Renal pelvis (tissue), 4 donors: Measurements from ENCODE around the gene APH1A. TPM values are rescaled to one million over a fixed set of nuclear protein-coding genes. Genes with fewer than 3 reads are reported as not detected.
"Not testable (repeated sequence)": the region's sequence is repeated elsewhere in the genome, so short reads cannot be mapped to it uniquely, and the experiment has no call there.

ENCODE experiments used
- DNase-seq: peaks from one replicate; pipeline ENCODE4 v3.0.0-alpha.2; 2013
- polyA plus RNA-seq, 3 donors: library from polyadenylated mRNA; unstranded; fragments of 120-200 nt; gene quantifications; one replicate each; pipeline ENCODE4 v1.2.1, GENCODE V29; 2013; ENCODE audit not compliant: insufficient read length in 3 of 3

APH1A gene
- polyA plus RNA-seq, 3 donors = 191 to 203 (median 199) TPM

DNA sequence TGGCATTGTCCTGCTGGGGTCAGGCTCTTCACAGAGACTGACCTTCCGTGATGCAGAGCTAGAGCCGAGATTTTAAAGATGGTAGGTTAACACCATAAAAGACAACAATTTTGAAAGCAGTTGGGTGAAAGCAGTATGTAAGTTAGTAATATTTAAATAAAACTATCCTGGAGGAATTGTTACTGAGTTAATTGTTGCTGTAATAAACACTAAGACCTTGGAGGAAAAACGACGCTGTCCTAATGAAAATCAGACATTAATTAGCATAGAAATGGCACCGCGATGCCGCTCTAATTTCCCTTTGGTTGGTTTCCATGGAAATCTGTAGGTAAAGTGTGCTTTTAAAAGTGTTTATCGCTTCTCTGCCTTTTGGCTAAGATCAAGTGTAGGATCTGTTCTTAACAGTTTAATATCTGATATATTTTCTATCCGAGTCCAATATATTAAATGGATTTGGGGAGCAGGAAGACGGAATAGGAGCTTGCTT, 32.2 kb downstream of the APH1A start:
- no peak for DNase-seq

DNA sequence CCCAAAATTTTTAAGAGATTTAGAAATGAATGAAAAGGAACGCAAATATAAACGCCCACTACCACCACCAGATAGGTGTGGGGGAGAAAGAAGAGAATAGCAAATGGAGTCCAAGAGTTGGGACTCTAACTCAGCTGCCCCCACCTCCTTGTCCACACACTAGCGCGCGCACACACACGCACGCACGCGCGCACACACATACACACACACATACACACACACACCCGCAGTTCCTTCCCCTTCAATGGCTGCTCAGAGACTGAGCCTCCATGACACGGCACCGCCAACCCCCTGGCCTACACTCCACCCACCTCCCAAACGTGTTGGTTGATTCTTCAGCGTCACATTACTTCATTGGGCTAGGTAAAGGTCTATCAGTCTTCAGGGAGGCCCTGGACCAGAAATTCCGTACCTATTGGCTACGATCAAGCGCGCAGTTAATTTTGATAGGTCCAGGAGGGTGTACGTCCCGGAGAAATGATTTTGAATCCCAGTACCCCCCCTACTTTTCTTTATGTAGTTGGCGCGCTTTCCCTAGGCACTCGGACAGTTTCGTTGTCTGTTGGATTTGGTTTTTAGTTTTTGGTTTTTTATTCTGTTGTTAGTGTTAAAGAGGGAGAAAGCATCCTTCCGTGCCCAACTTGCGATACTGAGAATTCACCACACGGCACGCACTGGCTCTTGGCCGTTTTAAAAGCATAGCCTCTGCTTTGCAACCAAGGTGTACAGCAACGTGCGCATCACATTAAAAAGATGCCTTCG, 32.8 kb downstream of the APH1A start, which contains the start of gene ANP32E:
Gene ANP32E, minus strand, starts transcription at position 261 of the 762 bp plus-strand sequence. CDS start 326 bp downstream, outside the sequence.
- peak; percentile 99 for DNase-seq

DNA sequence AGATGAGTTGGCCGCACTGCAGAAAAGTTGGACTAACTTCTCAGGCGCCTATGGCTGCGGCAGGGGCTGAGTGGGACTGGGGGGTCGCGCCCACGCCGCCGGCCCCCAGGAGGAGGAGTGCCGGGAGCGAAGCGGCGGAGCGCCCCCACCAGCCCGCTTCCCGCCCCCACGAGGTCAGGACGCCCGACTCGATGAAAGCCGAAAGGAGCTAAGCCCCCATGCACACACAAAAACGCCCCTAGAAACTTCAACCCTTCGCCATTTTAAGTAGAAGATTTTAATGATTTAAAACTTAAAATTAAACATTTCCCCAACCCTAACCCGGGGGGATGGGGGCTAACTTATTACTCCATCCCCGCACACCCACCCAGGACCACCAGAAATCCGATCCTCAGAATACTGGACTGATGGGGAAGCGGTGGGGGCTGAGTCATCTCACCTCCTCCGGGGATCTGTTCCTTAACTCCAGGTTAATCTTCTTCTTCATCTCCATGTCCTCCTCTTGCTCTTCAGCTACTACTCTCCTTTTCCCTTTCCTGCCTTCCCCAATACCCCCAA, 33.4 kb downstream of the APH1A start:
- DNase-seq = no peak

DNA sequence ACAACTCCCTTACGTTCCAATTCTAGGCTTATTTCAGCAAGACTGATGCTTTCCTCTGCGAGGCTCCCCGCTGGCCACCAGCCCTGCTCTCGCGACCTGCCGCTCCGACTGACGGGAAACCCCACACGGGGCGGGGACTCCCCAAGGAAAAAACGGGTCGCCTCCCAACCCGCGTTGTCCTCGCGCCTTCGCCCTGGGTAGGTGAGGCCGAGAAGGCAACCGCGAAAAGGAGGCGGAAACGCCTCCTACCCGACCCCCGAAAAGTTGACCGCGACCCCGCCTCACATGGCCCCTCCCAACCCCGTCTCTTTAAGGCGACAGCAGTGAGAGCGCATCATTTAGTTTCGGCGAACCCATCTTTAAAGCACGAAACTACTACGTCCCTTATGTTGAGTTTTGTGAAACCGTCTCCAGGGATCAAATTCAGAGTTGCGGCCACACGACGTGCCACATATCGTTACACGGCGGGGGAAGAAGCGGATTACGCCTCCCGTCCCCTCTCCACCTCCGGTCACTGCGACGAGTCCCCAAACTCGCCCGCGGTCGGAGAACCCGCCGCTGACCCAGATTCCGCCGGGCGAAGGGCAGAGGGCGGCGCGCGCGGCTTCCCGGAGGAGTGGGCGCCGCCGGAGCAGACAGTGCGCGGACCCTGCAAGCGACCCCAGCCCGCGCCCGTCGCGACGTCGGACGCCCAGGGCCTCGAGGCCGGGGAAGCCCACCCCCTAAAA, 34.1 kb downstream of the APH1A start:
- peak; percentile 68 for DNase-seq

DNA sequence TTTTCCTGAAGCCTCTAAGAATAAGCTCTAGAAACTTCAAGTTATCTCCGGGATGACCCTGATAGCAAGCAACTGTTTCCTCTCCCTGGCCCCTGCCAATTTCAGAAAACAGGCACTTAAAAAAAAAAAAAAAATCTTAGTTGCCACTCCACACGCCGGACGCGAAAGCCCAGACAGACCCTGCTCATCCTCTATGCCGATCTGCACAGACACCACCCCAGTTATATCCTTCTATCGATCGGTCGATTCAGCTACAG, 34.6 kb downstream of the APH1A start:
- DNase-seq = no peak

DNA sequence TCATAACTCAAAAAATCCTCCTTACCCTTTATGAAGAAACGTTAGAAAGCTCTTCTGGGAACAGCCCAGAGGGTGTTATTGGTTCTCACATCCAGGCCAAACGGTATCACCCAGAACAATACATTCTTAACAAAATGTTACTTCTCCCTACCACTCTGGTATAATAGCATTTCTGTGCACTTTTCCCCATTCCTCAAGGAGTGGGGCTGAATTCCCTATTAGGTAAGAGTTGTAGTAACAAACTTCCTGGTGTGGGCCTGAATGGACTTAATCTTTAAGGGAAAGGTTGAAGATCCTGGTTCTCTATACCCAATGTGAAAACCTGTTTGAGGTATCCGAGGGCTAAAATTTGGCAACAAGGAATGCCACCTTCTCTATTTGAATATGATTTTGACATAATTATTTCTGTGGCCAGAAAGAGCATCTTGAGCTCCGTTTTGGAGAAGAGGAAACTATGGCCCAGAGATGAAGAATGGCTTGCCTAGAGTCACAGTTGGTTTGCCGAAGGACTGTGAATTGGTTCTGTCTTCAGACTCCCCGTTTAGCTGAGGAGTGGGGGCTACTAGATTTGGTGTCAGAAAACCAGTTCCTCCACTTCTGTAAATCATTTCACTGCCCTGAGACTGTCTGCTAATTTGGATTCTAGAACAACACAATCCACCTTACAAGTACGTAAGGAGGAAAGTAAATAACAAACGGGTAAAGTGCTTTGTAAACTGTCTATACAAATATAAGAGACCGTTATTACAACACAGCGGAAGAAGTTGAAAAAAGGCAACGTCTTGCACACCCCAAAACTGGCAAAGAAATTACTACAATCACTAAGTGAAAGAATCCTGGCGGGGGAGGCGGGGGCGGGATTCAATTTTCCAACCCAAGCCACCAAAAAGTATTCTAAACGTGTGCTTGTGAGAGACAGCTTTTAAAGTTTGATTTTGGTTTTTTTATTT, 35.2 kb downstream of the APH1A start:
- DNase-seq = peak; percentile 52

DNA sequence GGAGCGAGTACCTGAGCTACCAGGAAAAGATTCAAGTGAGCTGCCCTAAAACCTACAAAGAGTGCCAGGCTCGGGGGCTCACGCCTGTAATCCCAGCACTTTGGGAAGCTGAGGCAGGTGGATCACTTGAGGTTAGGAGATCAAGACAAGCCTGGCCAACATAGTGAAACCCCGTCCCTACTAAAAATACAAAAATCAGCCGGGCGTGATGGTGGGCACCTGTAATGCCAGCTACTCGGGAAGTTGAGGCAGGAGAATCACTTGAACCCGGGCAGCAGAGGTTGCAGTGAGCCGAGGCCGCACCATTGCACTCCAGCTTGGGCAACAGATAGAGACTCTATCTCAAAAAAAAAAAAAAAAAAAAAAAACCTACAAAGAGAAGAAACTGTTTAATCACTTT, 35.9 kb downstream of the APH1A start:
- not testable (repeated sequence) for DNase-seq

DNA sequence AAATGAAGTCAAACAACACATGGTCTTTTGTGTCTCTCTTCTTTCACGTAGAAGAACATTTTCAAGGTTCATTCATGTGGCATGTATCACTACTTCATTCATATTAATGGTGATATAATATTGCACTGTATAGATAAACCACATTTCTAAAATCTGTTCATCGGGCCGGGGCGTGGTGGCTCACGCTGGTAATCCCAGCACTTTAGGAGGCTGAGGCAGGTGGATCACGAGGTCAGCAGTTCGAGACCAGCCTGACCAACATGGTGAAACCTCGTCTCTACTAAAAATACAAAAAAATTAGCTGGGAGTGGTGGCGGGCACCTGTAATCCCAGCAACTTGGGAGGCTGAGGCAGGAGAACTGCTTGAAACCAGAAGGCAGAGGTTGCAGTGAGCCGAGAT, 40.6 kb downstream of the APH1A start:
- not testable (repeated sequence) for DNase-seq

DNA sequence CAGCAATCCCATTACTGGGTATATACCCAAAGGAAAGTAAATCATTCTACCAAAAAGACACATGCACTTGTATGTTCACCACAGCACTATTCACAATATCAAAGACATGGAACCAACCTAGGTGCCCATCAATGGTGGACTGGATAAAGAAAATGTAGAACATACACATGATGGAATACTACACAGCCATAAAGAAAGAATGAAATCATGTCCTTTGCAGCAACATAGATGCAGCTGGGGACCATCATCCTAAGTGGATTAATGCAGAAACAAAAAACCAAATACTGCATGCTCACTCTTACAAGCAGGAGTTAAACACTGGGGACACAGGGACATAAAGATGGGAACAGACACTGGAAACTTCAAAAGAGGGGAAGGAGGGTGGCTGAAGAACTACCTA, 41.6 kb downstream of the APH1A start:
- no peak for DNase-seq

DNA sequence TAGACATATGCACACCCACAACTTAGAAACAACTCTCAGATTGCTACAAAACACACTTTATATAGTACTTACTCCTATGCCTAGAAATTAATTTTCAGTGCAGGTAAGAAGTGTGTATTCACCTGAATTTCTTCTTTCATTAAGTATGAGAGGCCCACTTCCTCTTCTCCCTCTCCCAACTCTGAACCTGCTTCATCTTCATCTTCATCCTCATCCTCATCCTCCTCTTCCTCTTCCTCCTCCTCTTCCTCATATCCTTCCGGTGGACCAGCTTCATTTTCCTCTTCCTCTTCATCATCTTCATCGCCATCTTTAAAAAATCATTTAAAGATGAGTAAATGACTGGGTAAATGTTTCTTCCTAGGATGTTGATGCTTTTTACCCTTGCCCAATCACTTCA, 42.3 kb downstream of the APH1A start:
- DNase-seq = no peak

DNA sequence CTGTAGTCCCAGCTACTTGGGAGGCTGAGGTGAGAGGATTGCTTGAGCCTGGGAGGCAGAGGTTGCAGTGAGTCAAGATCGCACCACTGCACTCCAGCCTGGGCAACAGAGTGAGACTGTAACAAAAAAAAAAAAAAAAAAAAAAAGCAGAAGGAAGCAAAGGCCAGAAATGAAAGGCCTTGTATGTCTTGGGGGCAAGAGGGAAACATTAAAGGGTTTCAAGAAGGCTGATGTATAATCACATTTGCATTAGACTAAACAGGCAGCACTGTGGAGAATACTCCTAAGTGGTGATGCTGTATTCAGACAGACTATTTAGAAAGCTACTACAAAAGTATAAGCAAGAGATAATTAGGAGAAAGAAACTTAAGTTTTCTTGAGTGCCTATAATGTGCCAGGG, 43.3 kb downstream of the APH1A start:
- no peak for DNase-seq

DNA sequence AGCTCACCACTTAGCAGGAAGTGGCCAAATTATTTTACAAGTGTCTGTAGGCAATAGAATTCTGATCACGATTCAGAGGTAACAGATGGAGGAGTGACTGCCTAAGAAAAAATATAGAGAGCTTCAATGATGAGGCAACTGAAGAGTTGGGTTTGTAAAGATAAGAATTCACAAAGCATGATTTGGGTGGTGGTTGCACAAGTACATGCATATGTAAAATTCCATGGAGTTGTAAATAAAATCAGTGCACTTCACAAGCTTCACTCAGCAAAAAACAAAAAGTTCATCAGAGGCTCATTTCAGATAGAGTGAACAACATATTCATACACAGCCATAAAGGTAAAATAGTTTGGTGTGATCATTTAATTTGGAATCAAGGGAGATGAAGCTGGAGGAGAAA, 43.8 kb downstream of the APH1A start:
- DNase-seq = no peak

DNA sequence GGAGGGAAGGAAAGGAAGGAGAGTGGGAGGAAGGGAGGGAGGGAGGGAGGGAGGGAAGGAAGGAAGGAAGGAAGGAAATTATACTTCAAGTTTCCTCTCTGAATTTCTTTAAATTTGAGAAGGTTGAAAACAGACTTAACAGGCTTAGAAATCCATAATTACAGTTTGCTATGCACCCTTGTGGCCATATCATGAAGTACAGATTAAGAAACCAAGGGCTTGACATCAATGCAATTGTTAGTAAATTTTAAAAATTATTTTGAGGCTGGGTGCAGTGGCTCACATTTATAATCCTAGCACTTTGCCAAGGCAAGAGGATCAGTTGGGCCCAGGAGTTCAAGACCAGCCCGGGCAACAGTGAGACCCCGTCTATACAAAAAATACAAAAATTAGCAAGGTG, 47.3 kb downstream of the APH1A start:
- no peak for DNase-seq

DNA sequence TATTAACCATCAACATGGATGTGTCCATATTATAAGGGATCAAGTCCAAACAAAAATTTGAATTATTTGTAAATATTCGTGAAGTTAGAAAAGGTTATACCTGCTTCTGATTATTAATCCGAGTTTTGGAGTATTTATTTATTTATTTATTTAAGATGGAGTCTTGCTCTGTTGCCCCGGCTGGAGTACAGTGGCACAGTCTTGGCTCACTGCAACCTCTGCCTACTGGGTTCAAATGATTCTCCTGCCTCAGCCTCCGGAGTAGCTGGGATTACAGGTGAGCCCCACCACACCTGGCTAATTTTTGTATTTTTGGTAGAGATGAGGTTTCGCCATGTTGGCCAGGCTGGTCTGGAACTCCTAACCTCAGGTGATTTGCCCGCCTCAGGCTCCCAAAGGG, 53.0 kb downstream of the APH1A start:
- DNase-seq = not testable (repeated sequence)

Other genes with a start within 250 kb of the APH1A start
- gene VPS45, start 201.2 kb downstream of the APH1A start, polyA plus RNA-seq = 10 to 100 TPM; 62.5 to 77.8 (median 66.7) TPM
- 10 to 100 TPM; 45.4 to 59.3 (median 59.0) TPM for gene PLEKHO1, start 119.1 kb downstream of the APH1A start, polyA plus RNA-seq
- 100 to 1,000 TPM; 112 to 136 (median 132) TPM for gene ANP32E, start 32.9 kb downstream of the APH1A start, polyA plus RNA-seq
- gene CA14, start 11.2 kb downstream of the APH1A start, polyA plus RNA-seq = 1 to 10 TPM; 6.6 to 6.8 (median 6.6) TPM
- gene C1orf54, start 3.8 kb upstream of the APH1A start, polyA plus RNA-seq = 10 to 100 TPM; 35.8 to 47.1 (median 45.3) TPM
- 1 to 10 TPM; 7.6 to 9.0 (median 8.5) TPM for gene CIART, start 13.5 kb upstream of the APH1A start, polyA plus RNA-seq
- gene MRPS21, start 24.8 kb upstream of the APH1A start, polyA plus RNA-seq = 10 to 100 TPM; 75.9 to 92.9 (median 83.2) TPM
- gene PRPF3, start 52.5 kb upstream of the APH1A start, polyA plus RNA-seq = 100 to 1,000 TPM in 2 of 3 donors, 10 to 100 TPM in 1; 58.3 to 114 (median 107) TPM
- 10 to 100 TPM; 48.9 to 57.3 (median 56.5) TPM for gene RPRD2, start 95.1 kb upstream of the APH1A start, polyA plus RNA-seq
- 10 to 100 TPM; 19.5 to 34.3 (median 30.1) TPM for gene TARS2, start 218.4 kb upstream of the APH1A start, polyA plus RNA-seq
- 10 to 100 TPM; 13.0 to 15.0 (median 13.9) TPM for gene ECM1, start 239.1 kb upstream of the APH1A start, polyA plus RNA-seq
- under 1 TPM; 0.36 to 0.83 (median 0.52) TPM for gene FALEC, start 246.7 kb upstream of the APH1A start, polyA plus RNA-seq